H1 (cell line): ENCODE measurements around the gene RPS28. TPM values are rescaled to one million over a fixed set of nuclear protein-coding genes. Genes with fewer than 3 reads are reported as not detected.

Source experiments
- CTCF ChIA-PET: fragments of 300-600 bp; sonication (Branson Sonifier 250); formaldehyde crosslinking; loops from one replicate; lab custom pipeline; 2021; ENCODE audit not compliant: partially characterized antibody; lab: Charles Lee
- POLR2A ChIA-PET: fragments of 300-600 bp; sonication (Branson Sonifier 250); formaldehyde crosslinking; loops from one replicate; lab custom pipeline; 2021; ENCODE audit warnings: inconsistent platforms; ENCODE audit not compliant: partially characterized antibody; lab: Charles Lee
- DNase-seq, 2 experiments: peaks; one replicate each; pipeline versions ENCODE4 v3.0.0 to v3.0.0-alpha.2; 2010 to 2022; ENCODE audit warnings: low spot score in 2 of 2, low read depth in 1 of 2, mixed read lengths in 1 of 2
- FAIRE-seq: peaks from 2 replicates; lab custom pipeline; 2011; peaks lifted over from hg19 to GRCh38; lab: Jason Lieb, UNC
- H2AFZ ChIP-seq: 2 replicates; pipeline ENCODE4 v1.8.1; 2012; ENCODE audit warnings: low read length, inconsistent platforms
- H2AK5ac ChIP-seq: 2 replicates; pipeline ENCODE4 v1.6.1; 2013; ENCODE audit warnings: low read depth, low read length
- H2BK120ac ChIP-seq: replicated peaks from 2 replicates; pipeline ENCODE3; 2013; ENCODE audit warnings: low read depth, low read length, inconsistent platforms
- H2BK12ac ChIP-seq: 2 replicates; pipeline ENCODE4 v1.6.1; 2013; ENCODE audit warnings: low read depth, low read length
- H2BK15ac ChIP-seq: 2 replicates; pipeline ENCODE4 v1.6.1; 2013; ENCODE audit warnings: low read length
- H2BK20ac ChIP-seq: 2 replicates; pipeline ENCODE4 v1.6.1; 2013; ENCODE audit warnings: low read length
- H2BK5ac ChIP-seq: 2 replicates; pipeline ENCODE4 v1.6.1; 2013; ENCODE audit warnings: low read depth, low read length
- H3K14ac ChIP-seq: 2 replicates; pipeline ENCODE4 v1.6.1; 2013; ENCODE audit warnings: inconsistent platforms; ENCODE audit not compliant: insufficient read length
- H3K18ac ChIP-seq: 2 replicates; pipeline ENCODE4 v1.6.1; 2013; ENCODE audit warnings: low read length; ENCODE audit errors: extremely low read depth
- H3K23ac ChIP-seq: 2 replicates; pipeline ENCODE4 v1.6.1; 2013; ENCODE audit warnings: inconsistent platforms; ENCODE audit not compliant: insufficient read length
- H3K23me2 ChIP-seq: 2 replicates; pipeline ENCODE4 v1.6.1; 2013; ENCODE audit warnings: low read depth, low read length
- H3K27ac ChIP-seq: 2 replicates; pipeline ENCODE4 v1.6.1; 2011; ENCODE audit warnings: low read depth, low read length, inconsistent platforms
- H3K27me3 ChIP-seq, 4 experiments: replicated peaks in 1 of 4; 1 replicate in 1 of 4; 2 replicates in 3 of 4; pipeline versions ENCODE4 v1.6.1 to v1.8.1; 2011 to 2013; ENCODE audit warnings: low read length in 3 of 4, mild to moderate bottlenecking in 3 of 4, inconsistent platforms in 2 of 4, mixed read lengths in 2 of 4, moderate library complexity in 1 of 4; ENCODE audit not compliant: control insufficient read depth in 3 of 4, insufficient read depth in 3 of 4; ENCODE audit errors: extremely low read depth in 1 of 4
- H3K36me3 ChIP-seq, 4 experiments: 2 replicates each; pipeline versions ENCODE4 v1.6.1 to v1.8.1; 2011 to 2013; ENCODE audit warnings: mild to moderate bottlenecking in 4 of 4, low read length in 3 of 4, moderate library complexity in 2 of 4, control low read depth in 1 of 4, inconsistent platforms in 1 of 4; ENCODE audit not compliant: insufficient read depth in 4 of 4, control insufficient read depth in 2 of 4
- H3K4ac ChIP-seq: replicated peaks from 2 replicates; pipeline ENCODE3; 2013; ENCODE audit warnings: low read length, low read depth, mixed read lengths, inconsistent platforms; ENCODE audit not compliant: insufficient read length
- H3K4me1 ChIP-seq, 4 experiments: replicated peaks in 1 of 4; 1 replicate in 1 of 4; 2 replicates in 3 of 4; pipeline versions ENCODE4 v1.6.1 to v1.8.1; 2011 to 2013; ENCODE audit warnings: low read length in 3 of 4, inconsistent platforms in 2 of 4, mixed read lengths in 1 of 4; ENCODE audit not compliant: insufficient read depth in 4 of 4, control insufficient read depth in 3 of 4
- H3K4me2 ChIP-seq, 2 experiments: 2 replicates each; pipeline versions ENCODE4 v1.6.1 to v1.8.1; 2011 to 2013; ENCODE audit warnings: low read depth in 2 of 2, low read length in 2 of 2, control low read depth in 1 of 2, inconsistent platforms in 1 of 2, mild to moderate bottlenecking in 1 of 2; ENCODE audit not compliant: insufficient read depth in 1 of 2
- H3K4me3 ChIP-seq, 4 experiments: fragments of 200-600, 300-600 bp in 1 of 4; sonication (generic), shearing (Covaris generic), sonication (Bioruptor Twin) in 1 of 4; 2 replicates each; pipeline versions ENCODE4 v1.5.1 to v1.8.1; 2011 to 2016; ENCODE audit warnings: low read length in 4 of 4, low read depth in 3 of 4, control low read depth in 2 of 4, inconsistent platforms in 2 of 4, mild to moderate bottlenecking in 2 of 4, mixed read lengths in 1 of 4, moderate library complexity in 1 of 4; ENCODE audit not compliant: insufficient read depth in 2 of 4; ENCODE audit errors: extremely low read depth in 1 of 4
- H3K56ac ChIP-seq: replicated peaks from 2 replicates; pipeline ENCODE3; 2013; ENCODE audit warnings: low read depth, mild to moderate bottlenecking, mixed read lengths, low read length, inconsistent platforms; ENCODE audit not compliant: insufficient read length
- H3K79me1 ChIP-seq: 2 replicates; pipeline ENCODE4 v1.6.1; 2013; ENCODE audit warnings: low read depth, low read length, control low read depth
- H3K79me2 ChIP-seq, 2 experiments: 2 replicates each; pipeline versions ENCODE4 v1.6.1 to v1.8.1; 2012 to 2013; ENCODE audit warnings: low read length in 2 of 2, mild to moderate bottlenecking in 2 of 2, inconsistent platforms in 1 of 2; ENCODE audit not compliant: insufficient read depth in 2 of 2, control insufficient read depth in 1 of 2
- H3K9ac ChIP-seq, 4 experiments: replicated peaks in 1 of 4; 1 replicate in 1 of 4; 2 replicates in 3 of 4; pipeline versions ENCODE4 v1.6.1 to v1.8.1; 2011 to 2013; ENCODE audit warnings: low read depth in 3 of 4, low read length in 3 of 4, control low read depth in 2 of 4, mild to moderate bottlenecking in 2 of 4, moderate library complexity in 2 of 4, inconsistent platforms in 1 of 4; ENCODE audit errors: extremely low read depth in 1 of 4
- H3K9me3 ChIP-seq, 2 experiments: 2 replicates each; pipeline versions ENCODE4 v1.6.1 to v1.8.1; 2012 to 2013; ENCODE audit warnings: mild to moderate bottlenecking in 2 of 2, moderate library complexity in 2 of 2, control low read depth in 1 of 2, inconsistent platforms in 1 of 2, low read depth in 1 of 2, low read length in 1 of 2, mixed read lengths in 1 of 2; ENCODE audit not compliant: insufficient read depth in 2 of 2
- H4K20me1 ChIP-seq, 2 experiments: replicated peaks in 1 of 2; 2 replicates each; pipeline versions ENCODE3 to v1.8.1; 2011 to 2013; ENCODE audit warnings: inconsistent platforms in 2 of 2, low read length in 2 of 2, mild to moderate bottlenecking in 1 of 2; ENCODE audit not compliant: insufficient read depth in 2 of 2, control insufficient read depth in 1 of 2
- H4K5ac ChIP-seq: 2 replicates; pipeline ENCODE4 v1.6.1; 2013; ENCODE audit warnings: low read length, low read depth, mixed read lengths, inconsistent platforms; ENCODE audit not compliant: insufficient read length
- H4K8ac ChIP-seq: 2 replicates; pipeline ENCODE4 v1.8.0; 2013; ENCODE audit warnings: mild to moderate bottlenecking, moderate library complexity, low read length, inconsistent platforms; ENCODE audit not compliant: insufficient read depth; ENCODE audit errors: extremely low read depth
- H4K91ac ChIP-seq: replicated peaks from 2 replicates; pipeline ENCODE3; 2013; ENCODE audit warnings: low read length, mixed read lengths, inconsistent platforms; ENCODE audit not compliant: insufficient read length
- CBX5 ChIP-seq: fragments of 300-800, 300-1000 bp; sonication (generic); IDR thresholded peaks from 2 replicates; pipeline ENCODE4 v1.7.1; 2016; ENCODE audit warnings: antibody characterized with exemption, low read length, low read depth
- KDM1A ChIP-seq: fragments of 200-600, 300-600 bp; sonication (generic); IDR thresholded peaks from 2 replicates; pipeline ENCODE4 v1.7.1; 2016; ENCODE audit warnings: mild to moderate bottlenecking, low read length, borderline replicate concordance
- MAFK ChIP-seq: IDR thresholded peaks from 2 replicates; pipeline ENCODE4 v1.6.1; 2012; ENCODE audit warnings: low read depth, mild to moderate bottlenecking, improper control_type of control experiment, low read length
- RAD21 ChIP-seq, 2 experiments: IDR thresholded peaks in 1 of 2; conservative IDR thresholded peaks in 1 of 2; 2 replicates each; pipeline ENCODE4 v1.6.1; 2011; ENCODE audit warnings: low read depth in 2 of 2, low read length in 2 of 2, improper control_type of control experiment in 1 of 2, inconsistent platforms in 1 of 2, mild to moderate bottlenecking in 1 of 2, moderate library complexity in 1 of 2
- SIRT6 ChIP-seq: IDR thresholded peaks from one replicate; pipeline ENCODE4 v1.7.1; 2012; ENCODE audit warnings: low read length, inconsistent platforms
- YY1 ChIP-seq: IDR thresholded peaks from 2 replicates; pipeline ENCODE4 v1.6.1; 2011; ENCODE audit warnings: low read depth, mild to moderate bottlenecking, low read length
- WGBS, 2 experiments: shearing (Covaris generic) in 1 of 2; methylation state at CpG; one replicate each; pipeline versions ENCODE4 v1.1.6 to v1.1.7; 2013 to 2015; ENCODE audit warnings: low lambda C conversion rate in 2 of 2, mixed read lengths in 2 of 2, inconsistent platforms in 1 of 2, low coverage in 1 of 2, missing lambda C conversion rate in 1 of 2; ENCODE audit not compliant: insufficient replicate concordance in 2 of 2, insufficient coverage in 1 of 2, insufficient read length in 1 of 2; ENCODE audit errors: extremely low coverage in 1 of 2, missing lambda C conversion rate in 1 of 2; 5-methylcytosine and 5-hydroxymethylcytosine counted together
- polyA plus RNA-seq, 7 experiments: library from polyadenylated mRNA; depleted of rRNA in 3 of 7; stranded (reverse) in 5 of 7; unstranded in 2 of 7; fragments of >200 nt in 5 of 7; fragments of 200-250 nt in 2 of 7; gene quantifications; 1 replicate in 5 of 7; 2 replicates in 1 of 7; 4 replicates in 1 of 7; pipeline versions ENCODE4 v1.2.1 to v1.2.3, GENCODE V29; 2011 to 2013; ENCODE audit warnings: missing spikeins in 2 of 7, mixed read lengths in 2 of 7
- total RNA-seq: library from RNA; stranded (reverse); fragmentation: NEBNext Ultra II Directional; extraction: Animal tissue kit (Norgen Biotek cat#: 25700); gene quantifications from 2 replicates; pipeline ENCODE4 v1.2.1, GENCODE V29; 2021

Gene RPS28
- total and polyA plus RNA-seq, 2 of the 8 experiments (the other 6 are each of a cell fraction or from before 2014, with no cell fraction given): 1,241 to 1,699 TPM

- H3K4me1 ChIP-seq: peaks cover 0 to 10% (median 3%) of the 10 kb centered on the region in 4 experiments; a peak in 4 of 7 replicates
- no peak overlapping the region for H3K18ac ChIP-seq
- H2BK15ac ChIP-seq: no peak overlapping the region
- no peak overlapping the region for H2AFZ ChIP-seq
- H3K9me3 ChIP-seq: no peaks in the 10 kb centered on the region
- whole genome bisulfite sequencing, 2 experiments: 92% methylated on average over 17 of the region's 17 CpGs; no CpG with 5 or more reads in 1 of the 2 experiments
- FAIRE-seq (no peak), DNase-seq (peak in 1 of 2 experiments; percentile 33)
- H4K5ac ChIP-seq: no peak overlapping the region
- H3K23ac ChIP-seq: no peak overlapping the region
- no peak overlapping the region for H4K91ac ChIP-seq
- H2BK20ac ChIP-seq: no peak overlapping the region
- H3K4ac ChIP-seq: no peak overlapping the region
- no peaks in the 10 kb centered on the region for H4K20me1 ChIP-seq
- no peak overlapping the region for H4K8ac ChIP-seq
- H3K27ac ChIP-seq: no peak overlapping the region
- H3K27me3 ChIP-seq: no peaks in the 10 kb centered on the region
- no peak overlapping the region for H2BK5ac ChIP-seq
- H2BK12ac ChIP-seq: no peak overlapping the region
- ChIA-PET POLR2A (interaction anchor here (0.5 to 25.3 kb wide), 5 partner anchors 19 to 210 kb away, joined by 3 to 583 read pairs (median 3); partner anchors contain the start of genes NDUFA7, RPS28 and ZNF414), CTCF (interaction anchor here (0.5 to 1.5 kb wide), 4 partner anchors 10 to 166 kb away, joined by 3 to 6 read pairs (median 4); partner anchors contain the start of genes NDUFA7 and RPS28)
- H2AK5ac ChIP-seq: no peak overlapping the region
- H3K23me2 ChIP-seq: peaks cover 8% of the 10 kb centered on the region
- no peak overlapping the region for H3K4me2 ChIP-seq
- H3K56ac ChIP-seq: no peak overlapping the region
- H3K79me1 ChIP-seq: peaks cover 4% of the 10 kb centered on the region
- peaks cover 2 to 21% (median 9%) of the 10 kb centered on the region in 4 experiments; a peak in 7 of 8 replicates for H3K36me3 ChIP-seq
- peaks cover 0 to 7% of the 10 kb centered on the region in 2 experiments; a peak in 2 of 4 replicates for H3K79me2 ChIP-seq
- H3K9ac ChIP-seq: no peak overlapping the region
- H3K14ac ChIP-seq: no peak overlapping the region
- H3K4me3 ChIP-seq: no peak overlapping the region
- no peak overlapping the region for H2BK120ac ChIP-seq
- no peak for TF ChIP-seq SIRT6
- no peak for TF ChIP-seq CBX5
- TF ChIP-seq RAD21 (IDR thresholded peaks at IDR 0.05 in 1 of 2, conservative IDR thresholded peaks at IDR 0.05 in 1 of 2; ENCODE audit: low read depth in 2 of 2, low read length in 2 of 2): no peak
- no peak for TF ChIP-seq YY1
- no peak for TF ChIP-seq MAFK
- no peak for TF ChIP-seq KDM1A
Observed at GRCh38 chr19:8310342-8311055, 10.8 kb upstream of the RPS28 start.
